Fibroblast of lung (primary cell): Measurements from ENCODE around the gene JARID2.
"Not testable (repeated sequence)": the region's sequence is repeated elsewhere in the genome, so short reads cannot be mapped to it uniquely, and the experiment has no call there.

Source experiments
- CTCF ChIP-seq, 2 donors: IDR thresholded peaks in 1 of 2; conservative IDR thresholded peaks in 1 of 2; 1 replicate in 1 of 2; 2 replicates in 1 of 2; pipeline ENCODE4 v1.5.1; 2011 to 2012; ENCODE audit warnings: low read length in 2 of 2, control low read depth in 1 of 2, inconsistent platforms in 1 of 2, low read depth in 1 of 2, mild to moderate bottlenecking in 1 of 2
- EZH2 ChIP-seq: IDR thresholded peaks from 2 replicates; pipeline ENCODE4 v1.5.1; 2012; ENCODE audit warnings: low read length, control low read depth, mild to moderate bottlenecking; ENCODE audit errors: missing control alignments

- TF ChIP-seq CTCF (conservative IDR thresholded peaks at IDR 0.05 in 1 of 2, IDR thresholded peaks at IDR 0.05 in 1 of 2; ENCODE audit: low read depth in 1 of 2, low read length in 2 of 2); EZH2: not testable (repeated sequence)
These were observed 169.8 kb downstream of the JARID2 start for GRCh38 chr6:15415622-15416021.
